ENCODE results near the gene TRIP13.
A peak's percentile ranks its signal among the peaks of the same experiment; 100 is the strongest.
"Not testable (repeated sequence)": the region's sequence is repeated elsewhere in the genome, so short reads cannot be mapped to it uniquely, and the experiment has no call there.

Gene TRIP13

GRCh38 chr5:893137-893506, 438 bp downstream of the TRIP13 start:
- no peak for DNase-seq (ENCODE audit: low spot score)

- no peak for DNase-seq (ENCODE audit: low spot score)
Measured at GRCh38 chr5:893711-894110, 1.0 kb downstream of the TRIP13 start.

GRCh38 chr5:900781-901180, 8.1 kb downstream of the TRIP13 start:
- no peak for DNase-seq (ENCODE audit: low spot score)

- no peak for DNase-seq (ENCODE audit: low spot score)
Measured at GRCh38 chr5:902129-902916, 9.6 kb downstream of the TRIP13 start.

GRCh38 chr5:903756-904096, 11.0 kb downstream of the TRIP13 start:
- DNase-seq (ENCODE audit: low spot score), result no peak

- DNase-seq (ENCODE audit: low spot score), result no peak
Measured at GRCh38 chr5:905139-905642, 12.5 kb downstream of the TRIP13 start.

GRCh38 chr5:907366-907910, 14.8 kb downstream of the TRIP13 start:
- DNase-seq (ENCODE audit: low spot score), result no peak

GRCh38 chr5:908172-908571, 15.5 kb downstream of the TRIP13 start:
- no peak for DNase-seq (ENCODE audit: low spot score)

- no peak for DNase-seq (ENCODE audit: low spot score)
Measured at GRCh38 chr5:909086-909485, 16.4 kb downstream of the TRIP13 start.

- no peak for DNase-seq (ENCODE audit: low spot score)
Measured at GRCh38 chr5:909994-910768, 17.5 kb downstream of the TRIP13 start.

GRCh38 chr5:910769-911160, 18.1 kb downstream of the TRIP13 start:
- no peak for DNase-seq (ENCODE audit: low spot score)

- no peak for DNase-seq (ENCODE audit: low spot score)
Measured at GRCh38 chr5:911601-912000, 18.9 kb downstream of the TRIP13 start.

- peak; percentile 81 for DNase-seq (ENCODE audit: low spot score)
Measured at GRCh38 chr5:912280-913091, 19.8 kb downstream of the TRIP13 start.

- DNase-seq (ENCODE audit: low spot score), result no peak
Measured at GRCh38 chr5:914174-914573, 21.5 kb downstream of the TRIP13 start.

GRCh38 chr5:914612-915011, 21.9 kb downstream of the TRIP13 start:
- DNase-seq (ENCODE audit: low spot score), result no peak

- not testable (repeated sequence) for DNase-seq (ENCODE audit: low spot score)
Measured at GRCh38 chr5:915346-915745, 22.7 kb downstream of the TRIP13 start.

- DNase-seq (ENCODE audit: low spot score), result no peak
Measured at GRCh38 chr5:915946-916345, 23.3 kb downstream of the TRIP13 start.

- DNase-seq (ENCODE audit: low spot score), result no peak
Measured at GRCh38 chr5:916441-917293, 24.0 kb downstream of the TRIP13 start.

GRCh38 chr5:918717-919116, 26.0 kb downstream of the TRIP13 start:
- not testable (repeated sequence) for DNase-seq (ENCODE audit: low spot score)

GRCh38 chr5:919356-920000, 26.8 kb downstream of the TRIP13 start:
- no peak for DNase-seq (ENCODE audit: low spot score)

- DNase-seq (ENCODE audit: low spot score), result no peak
Measured at GRCh38 chr5:920321-920720, 27.6 kb downstream of the TRIP13 start.

Data from kidney tubule cell (primary cell).